IMR-90 (cell line): Measurements from ENCODE around the gene ZNF384. TPM values are rescaled to one million over a fixed set of nuclear protein-coding genes. Genes with fewer than 3 reads are reported as not detected.

Experiments
- ATAC-seq: fragments of 200-7000 bp; cut with Tn5 transposase; 2 replicates; pipeline ENCODE4 v1.9.1; 2020; ENCODE audit warnings: low read depth, mild to moderate bottlenecking, moderate library complexity
- BruUV-seq: library from RNA; stranded (reverse); fragments of 400-500 nt; replicated peaks from 2 replicates; lab custom pipeline; 2021; lab: Mats Ljungman, UMichigan
- CTCF ChIA-PET: fragments of 300-600 bp; formaldehyde crosslinking; extraction: SDS; loops from one replicate; lab custom pipeline; 2021; ENCODE audit warnings: antibody characterized with exemption; lab: Yijun Ruan, JAX
- POLR2A ChIA-PET: fragments of 300-600 bp; sonication (Branson Sonifier 250); formaldehyde crosslinking; loops from one replicate; lab custom pipeline; 2022; ENCODE audit warnings: antibody characterized with exemption; ENCODE audit not compliant: unreplicated experiment; lab: Charles Lee
- DNase-seq: peaks from one replicate; pipeline ENCODE4 v3.0.0; 2013
- H2AFZ ChIP-seq: replicated peaks from 2 replicates; pipeline ENCODE3; 2013; ENCODE audit warnings: low read length, mild to moderate bottlenecking; ENCODE audit not compliant: poor library complexity
- H2AK5ac ChIP-seq: 2 replicates; pipeline ENCODE4 v1.6.1; 2013; ENCODE audit warnings: low read depth, low read length, inconsistent platforms
- H2AK9ac ChIP-seq: replicated peaks from 2 replicates; pipeline ENCODE3; 2013; ENCODE audit warnings: mild to moderate bottlenecking, low read depth, low read length, moderate library complexity; ENCODE audit not compliant: poor library complexity
- H2BK120ac ChIP-seq: 2 replicates; pipeline ENCODE4 v1.6.1; 2013; ENCODE audit warnings: low read depth, low read length, inconsistent platforms
- H2BK15ac ChIP-seq: 3 replicates; pipeline ENCODE4 v1.6.1; 2013; ENCODE audit warnings: low read depth, low read length, inconsistent platforms
- H2BK20ac ChIP-seq: 2 replicates; pipeline ENCODE4 v1.6.1; 2013; ENCODE audit warnings: low read depth, mild to moderate bottlenecking, inconsistent platforms, low read length, moderate library complexity
- H2BK5ac ChIP-seq: 2 replicates; pipeline ENCODE4 v1.6.1; 2013; ENCODE audit warnings: mild to moderate bottlenecking, low read depth, low read length, inconsistent platforms; ENCODE audit not compliant: poor library complexity, severe bottlenecking
- H3K14ac ChIP-seq: replicated peaks from 2 replicates; pipeline ENCODE4 v1.6.1; 2013; ENCODE audit warnings: low read depth, low read length, inconsistent platforms
- H3K18ac ChIP-seq: 2 replicates; pipeline ENCODE4 v1.6.1; 2013; ENCODE audit warnings: low read depth, low read length, control low read depth
- H3K23ac ChIP-seq: 2 replicates; pipeline ENCODE4 v1.6.1; 2013; ENCODE audit warnings: low read depth, low read length, inconsistent platforms
- H3K27ac ChIP-seq: 2 replicates; pipeline ENCODE4 v1.5.1; 2013; ENCODE audit warnings: mild to moderate bottlenecking, control low read depth, low read length; ENCODE audit not compliant: insufficient read depth
- H3K27me3 ChIP-seq: 2 replicates; pipeline ENCODE4 v1.6.1; 2013; ENCODE audit warnings: low read length; ENCODE audit not compliant: control insufficient read depth, insufficient read depth
- H3K36me3 ChIP-seq: 2 replicates; pipeline ENCODE4 v1.6.1; 2013; ENCODE audit warnings: low read length, mixed read lengths; ENCODE audit not compliant: control insufficient read depth, insufficient read depth
- H3K4ac ChIP-seq: 2 replicates; pipeline ENCODE4 v1.6.1; 2013; ENCODE audit warnings: low read depth, low read length, inconsistent platforms
- H3K4me1 ChIP-seq: 2 replicates; pipeline ENCODE4 v1.6.1; 2013; ENCODE audit warnings: low read length, mixed read lengths; ENCODE audit not compliant: control insufficient read depth, insufficient read depth
- H3K4me2 ChIP-seq: 2 replicates; pipeline ENCODE4 v1.6.1; 2013; ENCODE audit warnings: low read depth, mild to moderate bottlenecking, control low read depth, low read length, moderate library complexity
- H3K4me3 ChIP-seq: 2 replicates; pipeline ENCODE4 v1.5.1; 2013; ENCODE audit warnings: low read depth, mild to moderate bottlenecking, control low read depth, low read length, moderate library complexity; ENCODE audit not compliant: insufficient read depth
- H3K56ac ChIP-seq: 2 replicates; pipeline ENCODE4 v1.6.1; 2013; ENCODE audit warnings: low read length, inconsistent platforms; ENCODE audit not compliant: insufficient read depth; ENCODE audit errors: extremely low read depth
- H3K79me1 ChIP-seq, 2 experiments: 2 replicates each; pipeline ENCODE4 v1.6.1; 2013; ENCODE audit warnings: low read length in 2 of 2, inconsistent platforms in 1 of 2, low read depth in 1 of 2
- H3K9ac ChIP-seq: 2 replicates; pipeline ENCODE4 v1.6.1; 2013; ENCODE audit warnings: low read depth, low read length, control low read depth
- H3K9me1 ChIP-seq: 2 replicates; pipeline ENCODE4 v1.6.1; 2013; ENCODE audit warnings: low read length, inconsistent platforms; ENCODE audit not compliant: insufficient read depth
- H3K9me3 ChIP-seq: 2 replicates; pipeline ENCODE4 v1.6.1; 2013; ENCODE audit warnings: low read length; ENCODE audit not compliant: control insufficient read depth, insufficient read depth
- H4K20me1 ChIP-seq: 2 replicates; pipeline ENCODE4 v1.6.1; 2013; ENCODE audit warnings: low read length, inconsistent platforms; ENCODE audit not compliant: insufficient read depth
- H4K5ac ChIP-seq: 2 replicates; pipeline ENCODE4 v1.6.1; 2013; ENCODE audit warnings: mild to moderate bottlenecking, low read depth, low read length, control low read depth
- H4K8ac ChIP-seq, 2 experiments: 2 replicates each; pipeline ENCODE4 v1.6.1; 2013; ENCODE audit warnings: low read depth in 2 of 2, low read length in 2 of 2, control low read depth in 1 of 2, inconsistent platforms in 1 of 2
- H4K91ac ChIP-seq: 2 replicates; pipeline ENCODE4 v1.6.1; 2013; ENCODE audit warnings: low read depth, low read length, inconsistent platforms; ENCODE audit not compliant: insufficient read depth
- BHLHE40 ChIP-seq: fragments of 150-350 bp; IDR thresholded peaks from 2 replicates; pipeline ENCODE4 v1.6.1; 2016; ENCODE audit warnings: mild to moderate bottlenecking, low read depth, low read length
- CEBPB ChIP-seq: IDR thresholded peaks from 2 replicates; pipeline ENCODE4 v1.6.1; 2012; ENCODE audit warnings: low read depth, low read length, improper control_type of control experiment
- CTCF ChIP-seq: conservative IDR thresholded peaks from 2 replicates; pipeline ENCODE4 v1.5.1; 2012; ENCODE audit warnings: mild to moderate bottlenecking, low read depth, low read length, improper control_type of control experiment
- ELK1 ChIP-seq: fragments of 150-350 bp; IDR thresholded peaks from 2 replicates; pipeline ENCODE4 v1.6.1; 2016; ENCODE audit warnings: low read depth, mild to moderate bottlenecking, low read length, moderate library complexity, borderline replicate concordance
- MAZ ChIP-seq: IDR thresholded peaks from 2 replicates; pipeline ENCODE4 v1.6.1; 2012; ENCODE audit warnings: low read depth, mild to moderate bottlenecking, low read length, improper control_type of control experiment, moderate library complexity, borderline replicate concordance
- MXI1 ChIP-seq: IDR thresholded peaks from 2 replicates; pipeline ENCODE4 v1.6.1; 2012; ENCODE audit warnings: low read depth, mild to moderate bottlenecking, low read length, moderate library complexity, borderline replicate concordance
- NFE2L2 ChIP-seq: fragments of 150-350 bp; IDR thresholded peaks from 2 replicates; pipeline ENCODE4 v1.6.1; 2016; ENCODE audit warnings: low read depth, mild to moderate bottlenecking, low read length
- POLR2A ChIP-seq: IDR thresholded peaks from 2 replicates; pipeline ENCODE4 v1.6.1; 2012; ENCODE audit warnings: mild to moderate bottlenecking, low read depth, low read length
- RAD21 ChIP-seq: IDR thresholded peaks from 2 replicates; pipeline ENCODE4 v1.6.1; 2012; ENCODE audit warnings: low read length, improper control_type of control experiment
- SMC3 ChIP-seq: fragments of 150-350 bp; IDR thresholded peaks from 2 replicates; pipeline ENCODE4 v1.6.1; 2016; ENCODE audit warnings: low read depth, mild to moderate bottlenecking, antibody characterized with exemption, low read length, moderate library complexity
- WGBS, 2 experiments: methylation state at CpG; one replicate each; pipeline versions ENCODE4 v1.1.5 to v1.1.7; 2013; ENCODE audit warnings: missing lambda C conversion rate in 2 of 2; ENCODE audit not compliant: insufficient read length in 1 of 2; ENCODE audit errors: extremely low coverage in 2 of 2; 5-methylcytosine and 5-hydroxymethylcytosine counted together
- dilution Hi-C: fragments of 300-500 bp; cut with HindIII; formaldehyde crosslinking; loops from one replicate; pipeline ENCODE4 v1.14.3; 2018; ENCODE audit warnings: low sequenced_read_pairs; ENCODE audit not compliant: unreplicated experiment
- in situ Hi-C: fragments of 300-500 bp; cut with MboI; formaldehyde crosslinking; loops from 3 replicates; pipeline ENCODE4 v1.14.3; 2019; ENCODE audit warnings: low sequenced_read_pairs, inconsistent platforms, mixed read lengths
- intact Hi-C: fragments of 100-400 bp; cut with micrococcal nuclease; formaldehyde crosslinking; loops from 2 replicates; pipeline ENCODE4 v1.10.0; 2022
- polyA plus RNA-seq, 3 experiments: library from polyadenylated mRNA; depleted of rRNA; stranded (reverse); fragments of >200 nt; gene quantifications; 2 replicates each; pipeline ENCODE4 v1.2.3, GENCODE V29; 2012; ENCODE audit warnings: low replicate concordance in 1 of 3
- total RNA-seq: library from RNA; depleted of rRNA; stranded (reverse); fragments of >200 nt; gene quantifications from 2 replicates; pipeline ENCODE4 v1.2.3, GENCODE V29; 2012

The ZNF384 gene
- total and polyA plus RNA-seq, 2 of the 4 experiments (the other 2 are of a cell fraction) = 16.3 to 55.6 TPM

- ChIA-PET CTCF (interaction anchor here (0.9 to 1.0 kb wide), 3 partner anchors 15 to 66 kb away, joined by 3 read pairs; no protein-coding TSS in a partner anchor), POLR2A (no interaction called here)
- in situ Hi-C loops (loop anchor here (10.0 kb wide), 1 partner anchor 110 kb away; no protein-coding TSS in a partner anchor), intact Hi-C loops (loop anchor here (5.0 to 10.0 kb wide), 2 partner anchors 130 to 143 kb away; partner anchors contain the start of genes IFFO1 and P3H3), dilution Hi-C loops (no loop called here)
- Histone ChIP-seq H3K4me1 (peaks cover 3% of the 10 kb centered on the region), H2AFZ (no peak overlapping the region), H3K14ac (no peak overlapping the region), H4K8ac (no peak overlapping the region; a peak in 1 of 4 replicates), H3K56ac (no peak overlapping the region), H4K91ac (no peak overlapping the region), H2AK5ac (no peak overlapping the region), H3K79me1 (peaks cover 15 to 63% of the 10 kb centered on the region in 2 experiments), H3K9me1 (no peaks in the 10 kb centered on the region), H2BK15ac (no peak overlapping the region), H3K27me3 (no peaks in the 10 kb centered on the region), H3K36me3 (peaks cover 11% of the 10 kb centered on the region), H3K4ac (no peak overlapping the region), H3K4me3 (no peak overlapping the region), H3K27ac (no peak overlapping the region), H2AK9ac (no peak overlapping the region), H2BK20ac (no peak overlapping the region), H4K20me1 (peaks cover 36% of the 10 kb centered on the region; the same call in 1 of the 2 replicates), H4K5ac (no peak overlapping the region), H3K18ac (no peak overlapping the region), H3K9me3 (no peaks in the 10 kb centered on the region), H2BK120ac (no peak overlapping the region), H2BK5ac (no peak overlapping the region), H3K23ac (no peak overlapping the region), H3K4me2 (no peak overlapping the region), H3K9ac (no peak overlapping the region)
- peak; percentile 16 for DNase-seq
- no TSS peak for BruUV-seq
- no CpG with 5 or more reads among the region's 6 CpGs for WGBS, 2 experiments
- no peak for ATAC-seq
- TF ChIP-seq BHLHE40 = no peak
- peak; percentile 48 for TF ChIP-seq CTCF
- TF ChIP-seq MAZ = no peak
- peak; percentile 28; the same call in 1 of the 2 replicates for TF ChIP-seq CEBPB
- TF ChIP-seq NFE2L2 = no peak
- 0 out of 2 replicates have a peak, but pooled peaks have one; percentile 20 for TF ChIP-seq SMC3
- TF ChIP-seq MXI1 = no peak
- no peak for TF ChIP-seq POLR2A
- no peak for TF ChIP-seq ELK1
- TF ChIP-seq RAD21 = peak; percentile 42
Observed at GRCh38 chr12:6684609-6685008, 4.6 kb downstream of the ZNF384 start.
